ENCODE measurements around the gene DLX6. TPM values are rescaled to one million over a fixed set of nuclear protein-coding genes. Genes with fewer than 3 reads are reported as not detected.

DLX6 gene
- total RNA-seq, 2 experiments from 2014 or later = not detected

Other genes starting within 250 kb of the DLX6 start
- not detected for gene DLX5, start 19.3 kb downstream of the DLX6 start, total RNA-seq
- gene SDHAF3, start 112.1 kb downstream of the DLX6 start, total RNA-seq = 10 to 100 TPM; 21.8 to 24.5 TPM